GM19455 (cell line): ENCODE measurements around the gene ARSB.

Experiments
- ATAC-seq: cut with Tn5 transposase; IDR thresholded peaks from one replicate; pipeline ENCODE4 v1.9.1; 2021; ENCODE audit not compliant: unreplicated experiment

The ARSB gene

GRCh38 chr5:78985116-78985724, at the start of gene ARSB:
Gene ARSB (minus strand): TSS chr5:78985310. CDS start chr5:78985248, 62 bp downstream.
- ATAC-seq: peak; percentile 43

- no peak for ATAC-seq
Observed at GRCh38 chr5:79032782-79033181, 47.7 kb upstream of the ARSB start.

GRCh38 chr5:79032031-79032695, 47.1 kb upstream of the ARSB start:
- ATAC-seq: no peak

- ATAC-seq: no peak
Observed at GRCh38 chr5:79031485-79031867, 46.4 kb upstream of the ARSB start.

- no peak for ATAC-seq
Observed at GRCh38 chr5:79030663-79031484, 45.8 kb upstream of the ARSB start.

GRCh38 chr5:79025054-79025472, 40.0 kb upstream of the ARSB start:
- no peak for ATAC-seq

- ATAC-seq: no peak
Observed at GRCh38 chr5:79023947-79024346, 38.8 kb upstream of the ARSB start.

GRCh38 chr5:79023348-79023747, 38.2 kb upstream of the ARSB start:
- no peak for ATAC-seq

GRCh38 chr5:79022771-79023170, 37.7 kb upstream of the ARSB start:
- no peak for ATAC-seq

- ATAC-seq: no peak
Observed at GRCh38 chr5:79021753-79022152, 36.6 kb upstream of the ARSB start.

- no peak for ATAC-seq
Observed at GRCh38 chr5:79020861-79021561, 35.9 kb upstream of the ARSB start.

- no peak for ATAC-seq
Observed at GRCh38 chr5:79014631-79015030, 29.5 kb upstream of the ARSB start.

- no peak for ATAC-seq
Observed at GRCh38 chr5:79011869-79012268, 26.8 kb upstream of the ARSB start.

- no peak for ATAC-seq
Observed at GRCh38 chr5:79011219-79011836, 26.2 kb upstream of the ARSB start.

GRCh38 chr5:79008362-79008761, 23.3 kb upstream of the ARSB start:
- no peak for ATAC-seq

- ATAC-seq: no peak
Observed at GRCh38 chr5:79007872-79008271, 22.8 kb upstream of the ARSB start.

GRCh38 chr5:79005936-79006631, 21.0 kb upstream of the ARSB start:
- ATAC-seq: no peak

GRCh38 chr5:79005151-79005550, 20.0 kb upstream of the ARSB start:
- ATAC-seq: no peak

- no peak for ATAC-seq
Observed at GRCh38 chr5:79002374-79002773, 17.3 kb upstream of the ARSB start.

GRCh38 chr5:79001471-79001870, 16.4 kb upstream of the ARSB start:
- ATAC-seq: no peak
